CMK (cell line): Measurements from ENCODE around the gene RRN3.
"Not testable (repeated sequence)": the region's sequence is repeated elsewhere in the genome, so short reads cannot be mapped to it uniquely, and the experiment has no call there.

Experiments
- DNase-seq: peaks from one replicate; pipeline ENCODE4 v3.0.0-alpha.2; 2010; ENCODE audit warnings: low read depth

RRN3 gene

DNA sequence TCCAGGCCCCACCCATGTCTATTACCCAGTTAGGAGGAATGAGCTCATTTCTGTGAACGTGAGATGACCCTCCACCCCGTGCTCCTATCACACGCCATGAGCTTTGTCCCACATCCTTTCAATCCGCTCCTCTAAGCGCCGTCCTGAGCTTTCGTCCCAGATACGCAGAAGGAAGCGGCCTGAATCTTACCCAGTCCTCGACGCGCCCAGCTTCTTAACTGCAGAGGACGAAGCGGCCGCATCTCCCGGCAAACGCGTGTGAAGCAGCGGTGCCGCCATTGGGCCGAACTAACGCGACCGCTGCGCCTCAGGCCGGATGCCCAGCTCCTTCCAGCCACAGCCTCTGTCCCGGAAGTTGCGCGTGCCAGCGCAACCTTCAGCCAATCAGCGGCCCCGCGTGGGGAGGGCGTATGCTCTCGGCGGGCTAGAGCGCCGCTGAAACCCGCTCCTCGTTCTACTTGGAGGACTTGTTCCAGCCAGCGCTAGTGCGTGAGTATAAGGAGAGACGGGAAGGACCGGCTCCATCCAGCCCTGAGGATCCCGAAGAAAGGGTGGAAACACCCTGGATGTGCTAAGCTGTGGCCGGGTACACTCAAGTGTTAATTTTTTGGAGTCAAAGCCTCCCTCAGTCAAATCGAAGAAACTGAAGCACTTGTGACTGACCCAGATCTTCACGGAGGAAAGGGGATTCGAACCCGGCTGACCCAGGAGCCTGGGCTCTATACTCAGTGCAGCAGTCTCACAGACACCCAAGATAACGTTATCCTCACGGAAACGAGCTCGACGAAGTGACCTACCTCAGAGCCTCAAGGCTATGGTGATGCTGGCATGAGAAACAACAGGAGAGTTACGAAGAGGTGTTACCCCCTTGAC, at the start of gene RRN3:
Gene RRN3 (minus strand): TSS at position 318 of the 873 bp plus-strand sequence. CDS start 39 bp downstream, at position 279.
- DNase-seq, result peak; percentile 83

GRCh38 chr16:15143601-15144091, 49.6 kb upstream of the RRN3 start:
- not testable (repeated sequence) for DNase-seq

DNA sequence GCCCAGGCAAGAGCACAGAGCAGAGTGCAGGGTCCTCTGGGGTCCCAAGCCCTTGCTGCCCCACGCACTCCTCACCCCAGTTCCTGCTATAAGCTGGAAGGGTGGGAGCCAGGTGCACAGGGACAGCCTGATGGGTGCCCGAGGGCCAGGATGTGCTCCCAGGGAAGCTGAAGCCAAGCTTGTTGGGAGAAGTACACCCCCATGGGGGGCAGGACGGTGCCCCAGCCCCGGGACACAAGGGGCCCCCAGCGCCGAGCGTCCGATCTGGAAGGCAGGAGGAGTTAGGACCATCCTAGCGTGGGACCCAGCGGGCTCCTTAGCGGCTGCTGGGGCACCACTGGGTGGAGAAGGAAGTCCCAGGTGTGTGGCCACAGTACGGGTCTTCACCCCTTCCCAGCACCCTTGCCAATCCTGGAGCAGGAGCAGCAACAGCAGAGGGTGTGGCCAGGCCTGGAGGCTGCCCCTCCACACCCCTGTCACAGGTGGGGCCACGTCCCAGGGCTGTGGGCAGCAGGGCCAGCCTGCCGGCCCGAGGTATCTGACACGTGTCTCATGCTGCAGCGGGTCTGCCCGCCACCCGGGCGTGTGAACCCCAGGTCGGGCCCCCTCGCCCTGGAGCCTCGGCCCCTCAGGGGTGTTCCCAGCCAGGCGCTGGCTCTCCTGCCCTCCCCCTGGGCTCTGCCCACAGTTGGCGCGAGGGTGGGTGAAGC, 49.0 kb upstream of the RRN3 start:
- DNase-seq, result not testable (repeated sequence)

DNA sequence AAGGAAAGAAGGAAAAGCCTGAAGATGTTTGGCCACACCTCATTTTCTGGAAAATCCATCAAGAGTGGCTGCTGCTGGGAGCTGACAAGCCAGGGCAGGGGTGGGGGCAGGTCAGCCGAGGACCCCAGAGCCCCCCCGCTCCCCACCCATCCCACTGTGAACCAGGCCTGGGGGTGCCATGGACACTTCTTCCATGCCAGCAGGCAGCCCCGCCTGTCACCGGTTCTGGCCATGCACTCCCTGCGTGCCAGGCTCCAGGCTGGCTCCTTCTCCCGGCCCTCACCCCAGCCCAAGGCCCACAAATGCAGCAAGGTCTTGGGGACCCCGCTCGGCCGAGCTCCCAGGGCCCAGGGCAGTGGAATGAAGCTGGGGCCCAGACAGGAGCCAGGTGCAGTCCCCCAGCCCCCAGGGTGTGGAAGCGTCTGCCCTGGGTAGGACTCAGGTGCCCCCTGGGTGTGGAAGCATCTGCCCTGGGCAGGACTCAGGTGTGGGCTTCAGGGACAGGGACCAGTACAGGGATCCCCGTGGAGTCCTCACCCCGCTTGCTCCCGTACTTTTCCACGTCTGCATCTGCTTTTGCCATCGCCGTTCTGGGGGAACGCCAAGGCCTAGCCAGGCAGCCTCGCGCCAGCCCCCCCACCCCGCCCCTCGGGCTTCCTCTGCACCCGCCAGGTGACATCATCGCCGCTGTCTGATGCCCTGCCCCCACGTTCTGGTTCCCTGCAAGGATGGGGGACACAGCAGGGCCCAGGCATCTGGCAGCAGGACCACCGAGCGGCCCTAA, 48.2 kb upstream of the RRN3 start:
- DNase-seq, result not testable (repeated sequence)

DNA sequence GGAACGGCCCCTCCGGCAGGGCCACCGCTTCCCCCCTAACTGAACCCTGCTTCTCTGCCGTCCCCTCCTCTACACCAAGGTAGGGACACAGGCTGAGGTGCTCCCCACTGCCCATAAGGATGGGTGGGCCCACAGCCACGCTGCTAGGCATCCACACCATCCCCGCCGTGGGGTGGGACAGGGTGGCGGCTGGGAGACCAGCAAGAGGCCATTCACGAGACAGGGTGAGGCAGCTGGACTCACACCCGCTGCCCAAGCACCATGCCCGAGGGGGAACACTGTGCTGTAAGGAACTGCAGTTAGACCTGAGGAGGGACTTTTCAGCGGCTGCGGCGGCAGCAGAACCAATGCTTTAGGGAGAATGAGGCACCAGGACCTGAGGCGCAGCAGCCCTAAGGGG, 47.5 kb upstream of the RRN3 start:
- DNase-seq, result no peak

- DNase-seq, result not testable (repeated sequence)
These were observed 46.6 kb upstream of the RRN3 start for GRCh38 chr16:15140444-15141365.

- not testable (repeated sequence) for DNase-seq
These were observed 43.4 kb upstream of the RRN3 start for GRCh38 chr16:15137514-15137913.

GRCh38 chr16:15135483-15136360, 41.6 kb upstream of the RRN3 start:
- not testable (repeated sequence) for DNase-seq

DNA sequence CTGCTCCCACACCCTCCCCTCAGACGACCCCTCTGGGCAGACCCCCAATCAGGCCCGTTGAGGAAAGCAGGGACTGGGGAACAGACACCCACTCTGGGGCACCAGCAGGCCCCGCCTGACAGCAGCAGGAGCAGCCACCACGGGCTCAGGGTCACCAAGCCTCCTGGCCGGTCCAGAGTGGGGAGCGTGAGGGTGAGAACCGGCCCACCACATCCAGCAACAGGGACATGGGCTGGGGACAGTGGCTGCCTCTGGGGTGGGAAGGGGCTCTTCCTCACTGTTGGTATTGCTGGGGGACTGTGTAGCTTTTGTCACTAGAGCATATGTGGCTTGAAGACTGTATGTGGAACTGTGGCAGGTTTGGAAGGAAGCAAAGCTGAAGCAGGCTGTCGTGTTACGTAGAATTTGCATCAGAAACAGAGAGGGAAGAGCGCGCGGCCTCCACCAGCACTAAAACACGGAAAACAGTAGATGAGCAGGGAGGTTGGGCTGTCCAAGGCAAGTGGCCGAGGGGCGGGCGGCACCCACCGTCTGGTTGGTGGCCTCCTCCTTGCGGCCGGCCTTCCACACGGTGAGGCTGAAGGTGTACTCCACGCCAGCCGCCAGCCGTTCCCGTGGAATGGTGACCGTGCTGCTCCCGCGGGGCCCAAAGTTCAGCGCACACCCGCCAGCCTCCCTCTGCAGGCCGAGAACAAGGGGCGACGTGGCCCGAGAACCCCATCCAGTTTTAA, 40.8 kb upstream of the RRN3 start:
- not testable (repeated sequence) for DNase-seq

- not testable (repeated sequence) for DNase-seq
These were observed 39.5 kb upstream of the RRN3 start for GRCh38 chr16:15133554-15133953.

GRCh38 chr16:15132719-15133428, 38.8 kb upstream of the RRN3 start:
- DNase-seq, result not testable (repeated sequence)

- DNase-seq, result not testable (repeated sequence)
These were observed 37.0 kb upstream of the RRN3 start for GRCh38 chr16:15130943-15131700.

DNA sequence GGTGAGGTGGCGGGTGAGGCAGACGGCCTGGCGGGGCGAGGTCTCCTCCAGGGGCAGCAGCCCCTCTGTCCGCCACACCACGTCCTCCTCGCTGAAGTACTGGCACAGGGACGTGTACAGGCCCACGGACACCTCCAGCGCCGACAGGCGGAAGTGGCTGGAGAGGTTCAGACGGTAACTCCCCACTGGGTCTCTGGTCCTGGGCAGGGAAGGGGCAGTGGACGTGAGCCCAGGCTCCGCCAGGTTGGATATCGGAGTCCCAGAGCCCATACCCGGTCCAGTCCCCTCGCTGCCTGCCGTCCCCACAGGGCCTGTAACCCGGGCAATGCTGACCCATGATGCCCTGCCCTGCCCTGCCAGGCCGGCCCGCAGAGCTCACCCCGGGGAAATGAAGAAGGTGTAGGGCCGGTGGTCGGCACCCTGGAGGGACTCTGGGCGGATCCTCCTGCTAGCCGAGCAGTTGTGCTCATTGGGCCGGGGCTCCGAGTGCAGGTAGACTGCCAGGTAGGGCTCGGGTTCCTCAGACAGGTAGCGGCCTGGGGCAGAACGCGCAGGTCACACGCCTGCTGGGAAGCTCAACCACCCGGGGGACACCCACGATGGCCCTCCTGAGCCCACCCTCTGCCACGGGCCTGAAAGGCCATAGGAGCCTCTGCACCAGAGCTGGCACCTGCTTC, 36.3 kb upstream of the RRN3 start:
- DNase-seq, result not testable (repeated sequence)

DNA sequence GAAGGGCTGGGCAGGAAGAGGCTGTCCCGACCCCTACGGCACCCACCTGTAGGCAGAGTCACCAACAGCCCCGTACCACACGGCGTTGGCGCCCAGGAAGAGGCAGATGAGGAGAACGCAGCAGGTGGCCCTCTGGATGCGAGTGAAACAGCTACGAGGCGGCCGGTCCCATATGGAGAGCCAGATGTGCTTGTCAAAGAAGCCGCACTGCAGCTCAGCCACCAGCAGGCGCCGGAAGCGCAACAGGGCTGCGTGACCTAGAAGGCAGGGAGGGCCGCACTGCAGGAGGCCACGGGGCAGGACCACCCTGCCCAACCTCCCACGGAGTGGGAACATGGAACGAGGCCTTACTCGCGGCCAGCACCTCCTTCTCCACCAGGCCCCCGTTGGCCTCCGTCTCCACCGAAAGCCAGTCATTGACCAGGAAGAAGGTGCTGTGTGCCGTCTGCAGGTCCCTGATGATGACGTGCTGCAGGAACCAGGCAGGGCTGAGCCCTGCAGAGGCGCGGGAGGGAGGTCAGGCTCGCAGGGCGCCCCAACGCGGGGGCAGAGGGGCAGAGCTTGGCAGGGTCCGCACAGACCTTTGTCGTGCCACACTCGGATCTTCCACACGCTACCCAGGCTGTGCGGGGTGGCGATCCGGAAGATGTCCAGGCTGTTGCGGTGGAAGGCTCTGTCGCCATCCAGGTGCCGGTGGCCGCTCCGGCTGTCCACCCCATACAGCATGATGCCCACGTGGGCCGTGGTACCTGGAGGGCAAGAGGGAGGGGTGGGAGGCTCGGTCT, 33.8 kb upstream of the RRN3 start:
- DNase-seq, result not testable (repeated sequence)

- DNase-seq, result not testable (repeated sequence)
These were observed 6.4 kb upstream of the RRN3 start for GRCh38 chr16:15100372-15100987.

GRCh38 chr16:15099366-15099909, 5.4 kb upstream of the RRN3 start:
- DNase-seq, result not testable (repeated sequence)
